IMR-90 (cell line): ENCODE measurements around the gene ARF3. TPM values are rescaled to one million over a fixed set of nuclear protein-coding genes. Genes with fewer than 3 reads are reported as not detected.

ENCODE experiments used
- ATAC-seq: fragments of 200-7000 bp; cut with Tn5 transposase; 2 replicates; pipeline ENCODE4 v1.9.1; 2020; ENCODE audit warnings: low read depth, mild to moderate bottlenecking, moderate library complexity
- BruUV-seq: library from RNA; stranded (reverse); fragments of 400-500 nt; replicated peaks from 2 replicates; lab custom pipeline; 2021; lab: Mats Ljungman, UMichigan
- CTCF ChIA-PET: fragments of 300-600 bp; formaldehyde crosslinking; extraction: SDS; loops from one replicate; lab custom pipeline; 2021; ENCODE audit warnings: antibody characterized with exemption; lab: Yijun Ruan, JAX
- POLR2A ChIA-PET: fragments of 300-600 bp; sonication (Branson Sonifier 250); formaldehyde crosslinking; loops from one replicate; lab custom pipeline; 2022; ENCODE audit warnings: antibody characterized with exemption; ENCODE audit not compliant: unreplicated experiment; lab: Charles Lee
- DNase-seq: peaks from one replicate; pipeline ENCODE4 v3.0.0; 2013
- H2AFZ ChIP-seq: replicated peaks from 2 replicates; pipeline ENCODE3; 2013; ENCODE audit warnings: low read length, mild to moderate bottlenecking; ENCODE audit not compliant: poor library complexity
- H2AK5ac ChIP-seq: 2 replicates; pipeline ENCODE4 v1.6.1; 2013; ENCODE audit warnings: low read depth, low read length, inconsistent platforms
- H2AK9ac ChIP-seq: replicated peaks from 2 replicates; pipeline ENCODE3; 2013; ENCODE audit warnings: mild to moderate bottlenecking, low read depth, low read length, moderate library complexity; ENCODE audit not compliant: poor library complexity
- H2BK120ac ChIP-seq: 2 replicates; pipeline ENCODE4 v1.6.1; 2013; ENCODE audit warnings: low read depth, low read length, inconsistent platforms
- H2BK15ac ChIP-seq: 3 replicates; pipeline ENCODE4 v1.6.1; 2013; ENCODE audit warnings: low read depth, low read length, inconsistent platforms
- H2BK20ac ChIP-seq: 2 replicates; pipeline ENCODE4 v1.6.1; 2013; ENCODE audit warnings: low read depth, mild to moderate bottlenecking, inconsistent platforms, low read length, moderate library complexity
- H2BK5ac ChIP-seq: 2 replicates; pipeline ENCODE4 v1.6.1; 2013; ENCODE audit warnings: mild to moderate bottlenecking, low read depth, low read length, inconsistent platforms; ENCODE audit not compliant: poor library complexity, severe bottlenecking
- H3K14ac ChIP-seq: replicated peaks from 2 replicates; pipeline ENCODE4 v1.6.1; 2013; ENCODE audit warnings: low read depth, low read length, inconsistent platforms
- H3K18ac ChIP-seq: 2 replicates; pipeline ENCODE4 v1.6.1; 2013; ENCODE audit warnings: low read depth, low read length, control low read depth
- H3K23ac ChIP-seq: 2 replicates; pipeline ENCODE4 v1.6.1; 2013; ENCODE audit warnings: low read depth, low read length, inconsistent platforms
- H3K27ac ChIP-seq: 2 replicates; pipeline ENCODE4 v1.5.1; 2013; ENCODE audit warnings: mild to moderate bottlenecking, control low read depth, low read length; ENCODE audit not compliant: insufficient read depth
- H3K27me3 ChIP-seq: 2 replicates; pipeline ENCODE4 v1.6.1; 2013; ENCODE audit warnings: low read length; ENCODE audit not compliant: control insufficient read depth, insufficient read depth
- H3K36me3 ChIP-seq: 2 replicates; pipeline ENCODE4 v1.6.1; 2013; ENCODE audit warnings: low read length, mixed read lengths; ENCODE audit not compliant: control insufficient read depth, insufficient read depth
- H3K4ac ChIP-seq: 2 replicates; pipeline ENCODE4 v1.6.1; 2013; ENCODE audit warnings: low read depth, low read length, inconsistent platforms
- H3K4me1 ChIP-seq: 2 replicates; pipeline ENCODE4 v1.6.1; 2013; ENCODE audit warnings: low read length, mixed read lengths; ENCODE audit not compliant: control insufficient read depth, insufficient read depth
- H3K4me2 ChIP-seq: 2 replicates; pipeline ENCODE4 v1.6.1; 2013; ENCODE audit warnings: low read depth, mild to moderate bottlenecking, control low read depth, low read length, moderate library complexity
- H3K4me3 ChIP-seq: 2 replicates; pipeline ENCODE4 v1.5.1; 2013; ENCODE audit warnings: low read depth, mild to moderate bottlenecking, control low read depth, low read length, moderate library complexity; ENCODE audit not compliant: insufficient read depth
- H3K56ac ChIP-seq: 2 replicates; pipeline ENCODE4 v1.6.1; 2013; ENCODE audit warnings: low read length, inconsistent platforms; ENCODE audit not compliant: insufficient read depth; ENCODE audit errors: extremely low read depth
- H3K79me1 ChIP-seq, 2 experiments: 2 replicates each; pipeline ENCODE4 v1.6.1; 2013; ENCODE audit warnings: low read length in 2 of 2, inconsistent platforms in 1 of 2, low read depth in 1 of 2
- H3K9ac ChIP-seq: 2 replicates; pipeline ENCODE4 v1.6.1; 2013; ENCODE audit warnings: low read depth, low read length, control low read depth
- H3K9me1 ChIP-seq: 2 replicates; pipeline ENCODE4 v1.6.1; 2013; ENCODE audit warnings: low read length, inconsistent platforms; ENCODE audit not compliant: insufficient read depth
- H3K9me3 ChIP-seq: 2 replicates; pipeline ENCODE4 v1.6.1; 2013; ENCODE audit warnings: low read length; ENCODE audit not compliant: control insufficient read depth, insufficient read depth
- H4K20me1 ChIP-seq: 2 replicates; pipeline ENCODE4 v1.6.1; 2013; ENCODE audit warnings: low read length, inconsistent platforms; ENCODE audit not compliant: insufficient read depth
- H4K5ac ChIP-seq: 2 replicates; pipeline ENCODE4 v1.6.1; 2013; ENCODE audit warnings: mild to moderate bottlenecking, low read depth, low read length, control low read depth
- H4K8ac ChIP-seq, 2 experiments: 2 replicates each; pipeline ENCODE4 v1.6.1; 2013; ENCODE audit warnings: low read depth in 2 of 2, low read length in 2 of 2, control low read depth in 1 of 2, inconsistent platforms in 1 of 2
- H4K91ac ChIP-seq: 2 replicates; pipeline ENCODE4 v1.6.1; 2013; ENCODE audit warnings: low read depth, low read length, inconsistent platforms; ENCODE audit not compliant: insufficient read depth
- BHLHE40 ChIP-seq: fragments of 150-350 bp; IDR thresholded peaks from 2 replicates; pipeline ENCODE4 v1.6.1; 2016; ENCODE audit warnings: mild to moderate bottlenecking, low read depth, low read length
- CEBPB ChIP-seq: IDR thresholded peaks from 2 replicates; pipeline ENCODE4 v1.6.1; 2012; ENCODE audit warnings: low read depth, low read length, improper control_type of control experiment
- CHD1 ChIP-seq: IDR thresholded peaks from 2 replicates; pipeline ENCODE4 v1.6.1; 2012; ENCODE audit warnings: low read depth, low read length, improper control_type of control experiment
- FOS ChIP-seq: fragments of 150-350 bp; IDR thresholded peaks from 2 replicates; pipeline ENCODE4 v1.6.1; 2016; ENCODE audit warnings: low read depth, low read length
- MAFK ChIP-seq: IDR thresholded peaks from 2 replicates; pipeline ENCODE4 v1.6.1; 2012; ENCODE audit warnings: low read depth, low read length, improper control_type of control experiment
- MAZ ChIP-seq: IDR thresholded peaks from 2 replicates; pipeline ENCODE4 v1.6.1; 2012; ENCODE audit warnings: low read depth, mild to moderate bottlenecking, low read length, improper control_type of control experiment, moderate library complexity, borderline replicate concordance
- MXI1 ChIP-seq: IDR thresholded peaks from 2 replicates; pipeline ENCODE4 v1.6.1; 2012; ENCODE audit warnings: low read depth, mild to moderate bottlenecking, low read length, moderate library complexity, borderline replicate concordance
- RFX5 ChIP-seq: IDR thresholded peaks from 2 replicates; pipeline ENCODE4 v1.8.0; 2012; ENCODE audit warnings: low read depth, mild to moderate bottlenecking, low read length, moderate library complexity
- WGBS, 2 experiments: methylation state at CpG; one replicate each; pipeline versions ENCODE4 v1.1.5 to v1.1.7; 2013; ENCODE audit warnings: missing lambda C conversion rate in 2 of 2; ENCODE audit not compliant: insufficient read length in 1 of 2; ENCODE audit errors: extremely low coverage in 2 of 2; 5-methylcytosine and 5-hydroxymethylcytosine counted together
- dilution Hi-C: fragments of 300-500 bp; cut with HindIII; formaldehyde crosslinking; loops from one replicate; pipeline ENCODE4 v1.14.3; 2018; ENCODE audit warnings: low sequenced_read_pairs; ENCODE audit not compliant: unreplicated experiment
- in situ Hi-C: fragments of 300-500 bp; cut with MboI; formaldehyde crosslinking; loops from 3 replicates; pipeline ENCODE4 v1.14.3; 2019; ENCODE audit warnings: low sequenced_read_pairs, inconsistent platforms, mixed read lengths
- intact Hi-C: fragments of 100-400 bp; cut with micrococcal nuclease; formaldehyde crosslinking; loops from 2 replicates; pipeline ENCODE4 v1.10.0; 2022
- polyA plus RNA-seq, 3 experiments: library from polyadenylated mRNA; depleted of rRNA; stranded (reverse); fragments of >200 nt; gene quantifications; 2 replicates each; pipeline ENCODE4 v1.2.3, GENCODE V29; 2012; ENCODE audit warnings: low replicate concordance in 1 of 3
- total RNA-seq: library from RNA; depleted of rRNA; stranded (reverse); fragments of >200 nt; gene quantifications from 2 replicates; pipeline ENCODE4 v1.2.3, GENCODE V29; 2012
- TF ChIP-seq, protein P1 (sequence below): fragments of 150-350 bp; IDR thresholded peaks from 2 replicates; pipeline ENCODE4 v1.6.1; 2016; ENCODE audit warnings: low read depth, mild to moderate bottlenecking, low read length, moderate library complexity, borderline replicate concordance

The ARF3 gene
- total and polyA plus RNA-seq, 2 of the 4 experiments (the other 2 are of a cell fraction): 97.7 to 198 TPM

DNA sequence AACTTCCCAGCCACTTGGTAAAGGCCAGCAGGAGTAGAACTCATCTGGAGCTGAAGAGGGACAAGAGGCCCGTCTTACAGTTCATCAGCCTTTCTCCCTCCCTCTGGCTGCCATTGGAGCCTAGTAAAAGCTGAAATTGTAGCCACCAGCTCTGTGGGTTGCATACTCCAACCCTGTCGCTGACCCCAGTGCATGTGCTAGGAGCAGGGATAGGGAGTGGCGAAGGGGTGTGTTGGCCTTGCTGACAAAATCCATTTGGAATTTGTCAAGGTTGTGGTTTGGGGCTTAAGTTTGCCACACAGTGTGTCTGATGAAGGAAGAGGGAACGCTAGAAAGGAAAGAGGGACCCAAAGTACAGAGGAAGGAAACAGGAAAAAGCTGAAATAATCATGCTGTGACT is 4.0 kb upstream of the ARF3 start:
- H4K8ac ChIP-seq: no peak overlapping the region
- H3K14ac ChIP-seq: no peak overlapping the region
- H3K23ac ChIP-seq: no peak overlapping the region
- H2AFZ ChIP-seq: peak overlapping the region; percentile 78
- DNase-seq (no peak), ATAC-seq (no peak)
- ChIA-PET POLR2A (no interaction called here), CTCF (no interaction called here)
- 40% methylated on average over 1 of the region's 4 CpGs; no CpG with 5 or more reads in 1 of the 2 experiments for WGBS, 2 experiments
- H3K56ac ChIP-seq: no peak overlapping the region
- no peak overlapping the region for H3K27ac ChIP-seq
- H3K9ac ChIP-seq: no peak overlapping the region
- no TSS peak for BruUV-seq
- peaks cover 0 to 9% of the 10 kb centered on the region in 2 experiments; a peak in 2 of 4 replicates for H3K79me1 ChIP-seq
- in situ Hi-C loops: no loop called here
- H3K9me3 ChIP-seq: no peaks in the 10 kb centered on the region
- H4K5ac ChIP-seq: no peak overlapping the region
- TF ChIP-seq MAFK (no peak), MAZ (no peak), MXI1 (no peak), RFX5 (no peak), CEBPB (no peak), CHD1 (no peak), BHLHE40 (no peak), FOS (no peak)
- TF ChIP-seq, protein P1, sequence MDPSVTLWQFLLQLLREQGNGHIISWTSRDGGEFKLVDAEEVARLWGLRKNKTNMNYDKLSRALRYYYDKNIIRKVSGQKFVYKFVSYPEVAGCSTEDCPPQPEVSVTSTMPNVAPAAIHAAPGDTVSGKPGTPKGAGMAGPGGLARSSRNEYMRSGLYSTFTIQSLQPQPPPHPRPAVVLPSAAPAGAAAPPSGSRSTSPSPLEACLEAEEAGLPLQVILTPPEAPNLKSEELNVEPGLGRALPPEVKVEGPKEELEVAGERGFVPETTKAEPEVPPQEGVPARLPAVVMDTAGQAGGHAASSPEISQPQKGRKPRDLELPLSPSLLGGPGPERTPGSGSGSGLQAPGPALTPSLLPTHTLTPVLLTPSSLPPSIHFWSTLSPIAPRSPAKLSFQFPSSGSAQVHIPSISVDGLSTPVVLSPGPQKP: no peak
- H4K91ac ChIP-seq: no peak overlapping the region
- H4K20me1 ChIP-seq: peaks cover 3% of the 10 kb centered on the region; the same call in 1 of the 2 replicates
- dilution Hi-C loops: no loop called here
- H2BK120ac ChIP-seq: no peak overlapping the region
- H3K27me3 ChIP-seq: peaks cover 25% of the 10 kb centered on the region
- no peak overlapping the region for H2BK5ac ChIP-seq
- H3K4me1 ChIP-seq: 0 out of 2 replicates have a peak, but pooled peaks cover 1% of the 10 kb centered on the region
- intact Hi-C loops: no loop called here
- no peak overlapping the region for H2BK20ac ChIP-seq
- H3K4ac ChIP-seq: no peak overlapping the region
- no peak overlapping the region for H2AK5ac ChIP-seq
- H3K4me3 ChIP-seq: no peak overlapping the region
- no peaks in the 10 kb centered on the region for H3K9me1 ChIP-seq
- no peak overlapping the region for H2BK15ac ChIP-seq
- no peaks in the 10 kb centered on the region for H3K36me3 ChIP-seq
- no peak overlapping the region for H3K4me2 ChIP-seq
- H3K18ac ChIP-seq: no peak overlapping the region
- peak overlapping the region; percentile 15 for H2AK9ac ChIP-seq
